Kidney (tissue), 14 donors: Measurements from ENCODE around the gene TBCE. TPM values are rescaled to one million over a fixed set of nuclear protein-coding genes. Genes with fewer than 3 reads are reported as not detected.

Experiments used
- DNase-seq, 5 donors: peaks; one replicate each; pipeline ENCODE4 v3.0.0-alpha.2; 2013 to 2020
- FAIRE-seq: peaks from 2 replicates; lab custom pipeline; 2012; peaks lifted over from hg19 to GRCh38; lab: Jason Lieb, UNC
- H3K27ac ChIP-seq, 2 donors: one replicate each; pipeline ENCODE4 v1.7.0; 2013; ENCODE audit warnings: low read depth in 2 of 2, low read length in 2 of 2, inconsistent platforms in 1 of 2
- H3K27me3 ChIP-seq: one replicate; pipeline ENCODE4 v1.7.1; 2013; ENCODE audit warnings: low read length, inconsistent platforms; ENCODE audit not compliant: control insufficient read depth, insufficient read depth
- H3K36me3 ChIP-seq, 3 donors: one replicate each; pipeline versions ENCODE4 v1.7.0 to v1.7.1; 2013; ENCODE audit warnings: low read length in 3 of 3, control low read depth in 1 of 3, inconsistent platforms in 1 of 3; ENCODE audit not compliant: insufficient read depth in 3 of 3, control insufficient read depth in 2 of 3
- H3K4me1 ChIP-seq, 3 donors: one replicate each; pipeline versions ENCODE4 v1.7.0 to v1.7.1; 2013; ENCODE audit warnings: low read length in 3 of 3, inconsistent platforms in 1 of 3, low read depth in 1 of 3; ENCODE audit not compliant: control insufficient read depth in 2 of 3, insufficient read depth in 2 of 3
- H3K4me3 ChIP-seq, 3 donors: one replicate each; pipeline versions ENCODE4 v1.7.0 to v1.8.1; 2013; ENCODE audit warnings: low read length in 3 of 3, control low read depth in 1 of 3, inconsistent platforms in 1 of 3
- H3K9ac ChIP-seq, 3 donors: one replicate each; pipeline versions ENCODE4 v1.7.0 to v1.7.1; 2013; ENCODE audit warnings: low read length in 3 of 3, control low read depth in 1 of 3, inconsistent platforms in 1 of 3
- H3K9me3 ChIP-seq, 3 donors: one replicate each; pipeline versions ENCODE4 v1.7.0 to v1.7.1; 2013; ENCODE audit warnings: low read length in 3 of 3, control low read depth in 1 of 3, inconsistent platforms in 1 of 3; ENCODE audit not compliant: control insufficient read depth in 2 of 3, insufficient read depth in 1 of 3
- CTCF ChIP-seq: IDR thresholded peaks from 3 replicates; pipeline ENCODE4 v1.5.1; 2012; ENCODE audit warnings: mild to moderate bottlenecking, moderate library complexity, borderline replicate concordance; ENCODE audit not compliant: insufficient read depth; ENCODE audit errors: extremely low read depth
- intact Hi-C: fragments of 100-400 bp; cut with DNase I; formaldehyde crosslinking; loops from one replicate; pipeline ENCODE4 v1.11.1; 2022
- polyA plus RNA-seq: library from polyadenylated mRNA; stranded (reverse); fragments of 350-450 nt; fragmentation: Illumina TruSeq; extraction: RNeasy Lipid Tissue Mini Kit (QIAGEN cat#74804); gene quantifications from one replicate; pipeline ENCODE4 v1.2.3, GENCODE V29; 2014; ENCODE audit warnings: low read depth, low replicate concordance; ENCODE audit not compliant: insufficient read depth
- total RNA-seq: library from RNA; stranded (reverse); fragmentation: NEBNext Ultra II Directional; extraction: Animal tissue kit (Norgen Biotek cat#: 25700); gene quantifications from one replicate; pipeline ENCODE4 v1.2.1, GENCODE V29; 2021
- donor health status: control.
- donor health status: control.
- donor health status: control.
- donor health status: control.
- donor health status: control.
- donor health status: DM: yes; HTN: yes; CAD: no.
- donor health status: Normal renal cell carcinoma (clear cell type).

TBCE gene
- total and polyA plus RNA-seq, 2 donors from 2014 or later: 15.1 to 22.6 TPM

DNA sequence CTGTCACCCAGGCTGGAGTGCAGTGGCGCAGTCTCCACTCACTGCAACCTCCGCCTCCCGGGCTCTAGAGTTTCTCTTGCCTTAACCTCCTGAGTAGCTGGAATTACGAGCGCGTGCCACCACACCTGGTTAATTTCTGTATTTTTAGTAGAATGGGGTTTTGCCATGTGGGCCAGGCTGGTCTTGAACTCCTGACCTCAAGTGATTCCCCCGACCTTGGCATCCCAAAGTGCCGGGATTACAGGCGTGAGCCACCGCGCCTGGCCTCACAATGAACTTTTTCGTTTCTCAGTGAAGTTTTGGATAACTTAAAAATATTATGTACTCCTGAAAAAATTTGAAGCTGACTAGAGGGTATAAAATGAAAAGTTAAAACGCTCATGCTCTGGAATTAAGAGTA, 59.5 kb downstream of the TBCE start:
- Histone ChIP-seq H3K36me3 (no peaks in the 10 kb centered on the region), H3K9ac (no peak overlapping the region), H3K27me3 (no peaks in the 10 kb centered on the region), H3K27ac (no peak overlapping the region), H3K4me3 (no peak overlapping the region), H3K4me1 (peaks cover 0 to 3% (median 0%) of the 10 kb centered on the region in 3 donors), H3K9me3 (no peaks in the 10 kb centered on the region)
- TF ChIP-seq CTCF: no peak
- DNase-seq (no peak), FAIRE-seq (no peak)
- intact Hi-C loops: no loop called here

DNA sequence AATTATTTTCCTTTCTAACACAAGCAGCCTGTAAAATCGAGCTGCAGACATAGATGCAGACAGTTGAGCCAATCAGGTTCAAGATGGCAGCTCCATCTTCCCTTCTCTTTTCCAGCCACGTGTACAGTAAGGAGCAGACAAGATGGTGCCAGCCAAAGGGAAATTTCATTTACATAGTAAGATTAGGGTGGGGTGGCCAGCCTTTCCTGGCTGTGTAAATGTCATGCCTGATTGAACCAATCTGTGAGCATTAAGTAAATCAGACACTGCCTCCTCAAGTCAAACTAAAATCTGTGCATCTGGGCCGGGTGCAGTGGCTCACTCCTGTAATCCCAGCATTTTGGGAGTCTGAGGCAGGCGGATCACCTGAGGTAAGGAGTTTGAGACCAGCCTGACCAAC, 60.2 kb downstream of the TBCE start:
- Histone ChIP-seq H3K27ac (no peak overlapping the region), H3K9me3 (no peaks in the 10 kb centered on the region), H3K9ac (no peak overlapping the region), H3K4me1 (peaks cover 0 to 3% (median 0%) of the 10 kb centered on the region in 3 donors), H3K27me3 (no peaks in the 10 kb centered on the region), H3K4me3 (no peak overlapping the region), H3K36me3 (no peaks in the 10 kb centered on the region)
- no peak for TF ChIP-seq CTCF
- intact Hi-C loops: no loop called here
- DNase-seq: no peak
- FAIRE-seq: no peak

- no peak for TF ChIP-seq CTCF
- Histone ChIP-seq H3K4me1 (peaks cover 0 to 3% (median 0%) of the 10 kb centered on the region in 3 donors), H3K27ac (no peak overlapping the region), H3K36me3 (peaks cover 0 to 5% (median 2%) of the 10 kb centered on the region in 3 donors), H3K4me3 (no peak overlapping the region), H3K27me3 (no peaks in the 10 kb centered on the region), H3K9ac (no peak overlapping the region), H3K9me3 (no peaks in the 10 kb centered on the region)
- DNase-seq (no peak), FAIRE-seq (no peak)
- intact Hi-C loops: no loop called here
Measured at GRCh38 chr1:235429143-235429542, 61.9 kb downstream of the TBCE start.

GRCh38 chr1:235430991-235431390, 63.8 kb downstream of the TBCE start:
- Histone ChIP-seq H3K36me3 (peaks cover 0 to 8% (median 2%) of the 10 kb centered on the region in 3 donors), H3K27ac (no peak overlapping the region), H3K9me3 (no peaks in the 10 kb centered on the region), H3K4me1 (peaks cover 0 to 3% (median 0%) of the 10 kb centered on the region in 3 donors), H3K9ac (no peak overlapping the region), H3K27me3 (no peaks in the 10 kb centered on the region), H3K4me3 (no peak overlapping the region)
- intact Hi-C loops: no loop called here
- FAIRE-seq (no peak), DNase-seq (no peak)
- TF ChIP-seq CTCF: no peak
